OCI-LY3 (cell line): ENCODE data around the gene ANKRD33B.

Experiments
- CTCF ChIP-seq: fragments of 200-600, 300-600 bp; sonication (generic); IDR thresholded peaks from 2 replicates; pipeline ENCODE4 v1.5.1; 2014; ENCODE audit warnings: antibody characterized with exemption, low read length, low read depth
- EZH2phosphoT487 ChIP-seq: fragments of 200-600 bp; shearing (Covaris generic); IDR thresholded peaks from 2 replicates; pipeline ENCODE4 v1.6.1; 2018; ENCODE audit warnings: antibody characterized with exemption, mixed run types, low read depth

GRCh38 chr5:10518347-10518746, 45.5 kb upstream of the ANKRD33B start:
- no peak for TF ChIP-seq CTCF
- no peak for TF ChIP-seq EZH2phosphoT487
